Heart left ventricle (tissue), 16 donors: ENCODE results near the gene HHATL. TPM values are rescaled to one million over a fixed set of nuclear protein-coding genes. Genes with fewer than 3 reads are reported as not detected.

Source experiments
- ATAC-seq, 4 donors: fragments of 200-7000 bp; cut with Tn5 transposase; one replicate each; pipeline ENCODE4 v1.9.1; 2020 to 2022; ENCODE audit warnings: moderate library complexity in 4 of 4, mild to moderate bottlenecking in 3 of 4, moderate number of reproducible peaks in 1 of 4
- DNase-seq, 5 donors: peaks; one replicate each; pipeline ENCODE4 v3.0.0-alpha.2; 2020
- H3K27ac ChIP-seq, 12 donors: fragments of 200-600 bp; sonication (generic) in 4 of 12; one replicate each; pipeline versions ENCODE4 v1.5.0 to v1.8.0; 2016 to 2022; ENCODE audit warnings: mild to moderate bottlenecking in 2 of 12
- H3K27me3 ChIP-seq, 9 donors: fragments of 200-600 bp; sonication (generic) in 2 of 9; one replicate each; pipeline versions ENCODE4 v1.5.1 to v1.8.0; 2016 to 2022; ENCODE audit warnings: mild to moderate bottlenecking in 3 of 9
- H3K36me3 ChIP-seq, 9 donors: fragments of 200-600 bp; sonication (generic) in 2 of 9; one replicate each; pipeline versions ENCODE4 v1.5.0 to v1.8.0; 2018 to 2022; ENCODE audit warnings: mild to moderate bottlenecking in 2 of 9
- H3K4me1 ChIP-seq, 12 donors: fragments of 200-600 bp; sonication (generic) in 4 of 12; one replicate each; pipeline versions ENCODE4 v1.5.0 to v1.8.0; 2016 to 2022; ENCODE audit warnings: mild to moderate bottlenecking in 3 of 12
- H3K4me3 ChIP-seq, 12 donors: fragments of 200-600 bp; sonication (generic) in 4 of 12; one replicate each; pipeline versions ENCODE4 v1.5.0 to v1.8.0; 2017 to 2022; ENCODE audit warnings: mild to moderate bottlenecking in 9 of 12, moderate library complexity in 4 of 12
- H3K9me3 ChIP-seq, 12 donors: fragments of 200-600 bp; sonication (generic) in 4 of 12; one replicate each; pipeline versions ENCODE4 v1.5.0 to v1.8.0; 2016 to 2022; ENCODE audit warnings: mild to moderate bottlenecking in 1 of 12
- CTCF ChIP-seq, 12 donors: fragments of 200-600 bp; sonication (generic) in 4 of 12; IDR thresholded peaks; one replicate each; pipeline versions ENCODE4 v1.5.0 to v1.8.0; 2018 to 2022; ENCODE audit warnings: antibody characterized with exemption in 12 of 12, mild to moderate bottlenecking in 5 of 12
- POLR2A ChIP-seq, 2 donors: fragments of 450-650 bp; IDR thresholded peaks; one replicate each; pipeline ENCODE4 v1.6.1; 2017; ENCODE audit warnings: antibody characterized with exemption in 2 of 2, mild to moderate bottlenecking in 2 of 2, moderate library complexity in 2 of 2
- WGBS, 4 donors: extraction: QIAGEN DNeasy Blood & Tissue Kit in 2 of 4; methylation state at CpG; one replicate each; pipeline versions ENCODE4 v1.1.5 to v1.1.7; 2013 to 2018; 5-methylcytosine and 5-hydroxymethylcytosine counted together
- intact Hi-C, 10 donors: fragments of 100-400 bp; cut with DNase I; formaldehyde crosslinking; loops; one replicate each; pipeline versions ENCODE4 v1.11.1 to v1.14.2; 2022
- polyA plus RNA-seq, 2 donors: library from polyadenylated mRNA; stranded (reverse); fragments of 200-250 nt; gene quantifications; one replicate each; pipeline ENCODE4 v1.2.3, GENCODE V29; 2013
- total RNA-seq, 9 donors: library from RNA; depleted of rRNA in 2 of 9; stranded (reverse); fragments of >200 nt in 2 of 9; fragmentation: NEBNext Ultra II Directional in 3 of 9; extraction: Animal tissue kit (Norgen Biotek cat#: 25700) in 3 of 9; gene quantifications; one replicate each; pipeline versions ENCODE4 v1.1.0 to v1.2.4, GENCODE V29; 2016 to 2023
- donor health status: ischemic (EF 13 %, LVEDD 7.1; RV severe dilation, severe dysfunction).
- donor health status: healthy with polysubstance abuse.
- donor health status: DM: no; HTN: yes; CAD: no.
- donor health status: DM: no; HTN: no; CAD: no.
- donor health status: ischemic (EF 25% LVEDD 6.9; RV normal size, moderate dysfunction).
- donor health status: ischemic (EF 25% LVEDD 5.7; RV mildly dilated, moderate dysfunction).
- donor health status: healthy.
- donor health status: DM: yes; HTN: yes; CAD: no.
- donor health status: ischemic (EF 35%, LVEDD 5.7; RV mildly dilated, moderate dysfunction).
- donor health status: nonischemic (EF 11% LVEDD 7.7; RV severe dilation, severe dysfunction).
- donor health status: DM: yes; HTN: yes; CAD: no.
- donor health status: PGD.
- donor health status: ischemic (EF 29% LVEDD 5.4; RV normal size, mild dysfunction).
- donor health status: nonischemic (EF 23%, LVEDD 6.1; RV moderate dilation, normal function).

HHATL gene
- total and polyA plus RNA-seq, 11 donors: 188 to 1,023 (median 538) TPM

DNA sequence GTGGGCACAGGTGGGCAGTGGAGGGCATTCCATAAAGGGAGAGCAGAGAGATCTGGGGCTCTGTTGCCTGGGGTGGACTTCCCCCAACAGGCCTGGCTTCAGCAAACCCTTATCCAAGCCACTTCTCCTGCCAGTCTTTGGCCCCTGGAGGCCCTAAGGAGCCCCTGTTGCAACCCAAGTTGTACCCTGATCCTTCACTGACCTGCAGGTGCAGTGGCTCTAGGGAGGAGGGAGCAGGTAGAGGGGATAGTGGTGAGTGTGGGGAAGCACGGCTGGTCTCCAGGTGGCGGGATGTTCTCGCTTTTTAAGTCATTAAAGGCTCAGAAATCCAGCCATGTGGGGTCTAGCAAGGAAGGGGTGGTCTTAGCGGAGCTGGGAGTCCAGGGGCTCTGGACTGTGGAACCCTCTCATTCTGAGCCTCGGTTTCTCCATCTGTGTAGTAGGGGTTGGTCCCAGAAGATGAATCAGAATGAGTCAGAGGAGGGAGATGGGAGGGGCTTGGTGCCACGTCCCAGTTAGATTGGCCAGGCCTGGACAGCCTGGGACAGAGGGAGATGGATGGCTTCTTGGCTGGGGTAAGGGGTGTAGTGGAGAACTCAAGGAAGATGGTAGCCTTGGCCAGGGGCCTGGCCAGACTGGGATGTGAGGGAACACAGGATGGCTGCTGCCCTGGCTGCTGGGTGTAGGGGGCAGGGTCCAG, 46.5 kb downstream of the HHATL start:
- Histone ChIP-seq H3K27me3 (no peaks in the 10 kb centered on the region), H3K27ac (peak overlapping the region in 9 of 12 donors; percentile 87 to 99 (median 97)), H3K36me3 (peaks cover 0 to 17% (median 9%) of the 10 kb centered on the region in 9 donors), H3K4me1 (peaks cover 11 to 89% (median 52%) of the 10 kb centered on the region in 12 donors), H3K9me3 (no peaks in the 10 kb centered on the region), H3K4me3 (peak overlapping the region in 3 of 12 donors; percentile 68 to 99 (median 95))
- 83 to 86% (median 84%) methylated on average over 6 of the region's 6 CpGs for WGBS, 4 donors
- no peak for TF ChIP-seq CTCF (IDR thresholded peaks at IDR 0.05)
- no peak for TF ChIP-seq POLR2A (IDR thresholded peaks at IDR 0.05)
- DNase-seq: peak in 1 of 5 donors; percentile 11
- intact Hi-C loops: loop anchor here in 6 of 10 donors (2.0 to 10.0 kb wide), 5 partner anchors 29 to 91 kb away; partner anchors contain the start of genes HHATL (in 3 of the 6), KLHL40 (in 1 of the 6) and SEC22C (in 1 of the 6)
- ATAC-seq: peak in 1 of 4 donors; percentile 12

DNA sequence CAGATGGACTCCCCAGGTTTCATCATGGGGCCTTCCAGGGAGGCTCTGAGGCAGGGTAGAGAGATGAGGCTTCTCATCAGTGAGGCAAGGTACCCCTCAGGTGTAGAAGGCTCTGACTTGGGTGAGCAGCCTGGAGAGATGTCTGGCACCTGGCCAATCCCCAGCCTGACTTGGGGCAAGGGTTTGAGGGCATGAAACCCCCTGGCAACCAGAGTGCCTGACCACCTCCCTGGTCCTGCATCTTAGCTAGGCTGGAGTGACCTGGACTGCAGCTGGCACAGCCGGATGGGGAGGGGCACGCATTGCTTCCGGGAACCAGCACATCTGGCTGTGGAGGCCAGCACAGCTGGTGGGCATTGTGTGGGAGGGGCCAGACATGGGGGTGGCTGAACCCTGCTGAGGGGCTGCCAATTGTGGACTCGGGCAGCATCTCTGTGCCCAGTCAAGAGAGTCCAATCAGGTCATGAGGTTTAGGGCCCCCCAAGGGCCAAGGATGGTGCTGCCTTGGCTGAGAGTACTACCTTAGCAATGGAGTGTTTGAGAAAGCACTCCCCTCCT, 47.2 kb downstream of the HHATL start:
- Histone ChIP-seq H3K4me3 (peak overlapping the region; percentile 59 to 99 (median 86)), H3K36me3 (peaks cover 0 to 20% (median 10%) of the 10 kb centered on the region in 9 donors), H3K4me1 (peaks cover 11 to 89% (median 53%) of the 10 kb centered on the region in 12 donors), H3K9me3 (no peaks in the 10 kb centered on the region), H3K27me3 (no peaks in the 10 kb centered on the region), H3K27ac (peak overlapping the region; percentile 84 to 99 (median 94))
- TF ChIP-seq CTCF (IDR thresholded peaks at IDR 0.05): no peak
- TF ChIP-seq POLR2A (IDR thresholded peaks at IDR 0.05): no peak
- ATAC-seq: no peak
- whole genome bisulfite sequencing, 4 donors: 32 to 47% (median 45%) methylated on average over 1 to 4 of the region's 4 CpGs
- DNase-seq: peak in 2 of 5 donors; percentile 29 to 39
- intact Hi-C loops: loop anchor here in 6 of 10 donors (2.0 to 10.0 kb wide), 5 partner anchors 29 to 92 kb away; partner anchors contain the start of genes HHATL (in 3 of the 6), KLHL40 (in 1 of the 6) and SEC22C (in 1 of the 6)

DNA sequence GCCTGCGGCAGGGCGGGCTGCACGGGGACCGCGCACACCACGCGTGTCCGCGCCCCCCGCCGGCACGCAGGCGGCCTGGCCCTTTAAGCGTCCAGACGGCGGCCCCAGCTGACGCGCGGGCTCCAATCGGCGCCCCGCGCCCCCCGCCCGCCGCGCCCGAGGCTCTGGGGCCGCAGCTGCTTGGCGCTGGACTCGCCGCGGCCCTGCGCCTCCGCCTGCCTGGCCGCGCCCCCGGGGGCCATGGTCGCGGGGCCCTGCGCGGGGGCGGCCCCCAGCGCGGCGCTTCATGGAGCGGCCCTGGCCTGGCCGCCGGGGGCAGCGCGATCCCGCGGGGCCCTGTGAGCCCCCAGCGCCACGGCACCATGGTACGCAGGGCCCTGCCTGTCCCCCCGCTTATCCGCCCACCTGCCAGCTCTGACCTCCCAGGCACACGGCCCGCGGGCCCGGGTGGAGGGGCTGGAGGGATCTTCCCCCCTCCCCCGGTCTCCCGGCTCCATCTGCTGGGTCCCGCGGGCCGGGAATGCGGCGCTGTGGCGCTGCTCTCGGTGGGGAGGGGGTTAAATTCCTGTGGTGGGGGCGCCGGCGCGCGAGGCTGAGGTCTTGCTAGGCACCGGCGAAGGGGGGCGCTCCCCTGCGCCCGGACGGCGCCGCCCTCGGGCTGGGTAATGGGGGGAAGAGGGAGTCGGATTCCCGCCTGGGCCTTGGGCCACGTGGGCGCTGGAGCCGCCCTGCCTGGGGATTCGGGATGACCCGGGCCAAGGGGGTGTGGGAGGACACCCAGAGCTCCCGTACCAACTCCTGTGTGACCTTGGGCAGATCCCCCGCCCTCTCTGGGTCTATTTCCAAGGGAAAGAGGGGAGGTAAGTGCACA, 48.0 kb downstream of the HHATL start:
- ATAC-seq: peak; percentile 14 to 69 (median 44)
- WGBS, 4 donors: 1 to 2% (median 1%) methylated on average over 26 to 94 of the region's 94 CpGs
- H3K27ac ChIP-seq: peak overlapping the region; percentile 84 to 99 (median 94)
- intact Hi-C loops: loop anchor here in 9 of 10 donors (2.0 to 10.0 kb wide), 7 partner anchors 30 to 93 kb away; partner anchors contain the start of genes NKTR (in 6 of the 9), HHATL (in 3 of the 9), SEC22C (in 2 of the 9) and KLHL40 (in 1 of the 9)
- TF ChIP-seq CTCF (IDR thresholded peaks at IDR 0.05) (peak in 5 of 12 donors; percentile 17 to 25 (median 24)), POLR2A (IDR thresholded peaks at IDR 0.05) (no peak)
- no peaks in the 10 kb centered on the region for H3K27me3 ChIP-seq
- H3K36me3 ChIP-seq: peaks cover 0 to 26% (median 14%) of the 10 kb centered on the region in 9 donors
- no peaks in the 10 kb centered on the region for H3K9me3 ChIP-seq
- DNase-seq: peak; percentile 73 to 81 (median 79)
- H3K4me3 ChIP-seq: peak overlapping the region; percentile 59 to 99 (median 86)
- H3K4me1 ChIP-seq: peaks cover 11 to 86% (median 50%) of the 10 kb centered on the region in 12 donors
